Panc1 (cell line): ENCODE data around the gene ZNF554.

Experiments used
- CTCF ChIP-seq: fragments of 450-650 bp; IDR thresholded peaks from 2 replicates; pipeline ENCODE4 v1.5.1; 2017; ENCODE audit warnings: mild to moderate bottlenecking
- POLR2AphosphoS5 ChIP-seq: IDR thresholded peaks from 2 replicates; pipeline ENCODE4 v1.6.1; 2012; ENCODE audit warnings: mild to moderate bottlenecking, low read depth, low read length, moderate library complexity
- REST ChIP-seq, 2 experiments: IDR thresholded peaks; 2 replicates each; pipeline ENCODE4 v1.6.1; 2011 to 2012; ENCODE audit warnings: low read depth in 2 of 2, control low read depth in 1 of 2, low read length in 1 of 2, mild to moderate bottlenecking in 1 of 2, moderate library complexity in 1 of 2; ENCODE audit not compliant: insufficient read depth in 1 of 2
- SIN3A ChIP-seq: IDR thresholded peaks from 2 replicates; pipeline ENCODE4 v1.6.1; 2012; ENCODE audit warnings: low read depth, mild to moderate bottlenecking, low read length, moderate library complexity, borderline replicate concordance; ENCODE audit not compliant: insufficient read depth
- TCF7L2 ChIP-seq: IDR thresholded peaks from 2 replicates; pipeline ENCODE4 v1.6.1; 2011; ENCODE audit warnings: mild to moderate bottlenecking, low read depth, low read length, inconsistent platforms

- no peak for TF ChIP-seq CTCF
- TF ChIP-seq REST (IDR thresholded peaks at IDR 0.05; ENCODE audit: insufficient read depth in 1 of 2, low read depth in 2 of 2, low read length in 1 of 2) = no peak
- TF ChIP-seq POLR2AphosphoS5 = no peak
- TF ChIP-seq SIN3A = no peak
- TF ChIP-seq TCF7L2 = no peak
Observed at GRCh38 chr19:2834294-2834871, 14.7 kb downstream of the ZNF554 start.
